ENCODE data around the gene SHKBP1.
"Not testable (repeated sequence)": the region's sequence is repeated elsewhere in the genome, so short reads cannot be mapped to it uniquely, and the experiment has no call there.

Gene SHKBP1

DNA sequence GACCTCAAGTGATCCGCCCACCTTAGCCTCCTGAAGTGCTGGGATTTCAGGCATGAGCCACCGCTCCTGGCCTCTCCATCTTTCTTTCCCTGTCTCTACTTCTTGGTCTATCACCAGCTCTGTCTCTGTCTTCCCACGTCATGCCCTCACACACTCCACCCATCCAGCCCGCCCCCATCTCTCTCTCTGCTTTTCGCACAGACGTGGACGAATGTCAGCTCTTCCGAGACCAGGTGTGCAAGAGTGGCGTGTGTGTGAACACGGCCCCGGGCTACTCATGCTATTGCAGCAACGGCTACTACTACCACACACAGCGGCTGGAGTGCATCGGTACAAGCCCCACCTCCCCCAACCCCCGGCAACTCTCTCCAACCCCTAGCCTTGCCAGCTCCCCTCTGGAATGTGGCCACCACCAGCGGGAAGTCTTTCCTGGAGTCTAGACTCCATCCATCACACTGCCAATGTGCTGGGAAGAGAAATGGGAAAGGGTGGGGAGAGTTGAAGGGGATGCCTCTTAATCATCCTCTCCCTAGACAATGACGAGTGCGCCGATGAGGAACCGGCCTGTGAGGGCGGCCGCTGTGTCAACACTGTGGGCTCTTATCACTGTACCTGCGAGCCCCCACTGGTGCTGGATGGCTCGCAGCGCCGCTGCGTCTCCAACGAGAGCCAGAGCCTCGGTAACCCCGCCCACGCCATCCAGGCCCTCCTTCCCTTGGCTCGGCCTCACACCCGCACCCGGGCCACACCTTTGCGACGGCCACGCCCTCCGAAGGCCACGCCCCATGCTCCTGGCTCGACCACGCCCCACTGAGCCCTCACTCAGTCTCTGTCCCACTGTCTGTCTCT, 47.0 kb downstream of the SHKBP1 start:
- no peak overlapping the region for H3K9ac ChIP-seq (ENCODE audit: low read length)
- H3K27me3 ChIP-seq (replicated peaks; ENCODE audit: control insufficient read depth, insufficient read depth, low read length): no peaks in the 10 kb centered on the region
- H3K4me1 ChIP-seq (ENCODE audit: control insufficient read depth, insufficient read depth, low read length): no peaks in the 10 kb centered on the region
- no peaks in the 10 kb centered on the region for H3K9me3 ChIP-seq (ENCODE audit: control insufficient read depth, low read length)
- no peak overlapping the region for H3K4me3 ChIP-seq (ENCODE audit: low read length)
- DNase-seq (ENCODE audit: low read depth): no peak
- H3K36me3 ChIP-seq (ENCODE audit: control insufficient read depth, insufficient read depth, low read length, severe bottlenecking): peaks cover 7% of the 10 kb centered on the region

- not testable (repeated sequence) for H3K4me3 ChIP-seq (ENCODE audit: low read length); H3K9ac ChIP-seq (ENCODE audit: low read length); H3K9me3 ChIP-seq (ENCODE audit: control insufficient read depth, low read length); H3K4me1 ChIP-seq (ENCODE audit: control insufficient read depth, insufficient read depth, low read length); DNase-seq (ENCODE audit: low read depth); H3K27me3 ChIP-seq (replicated peaks; ENCODE audit: control insufficient read depth, insufficient read depth, low read length); H3K36me3 ChIP-seq (ENCODE audit: control insufficient read depth, insufficient read depth, low read length, severe bottlenecking)
Measured at GRCh38 chr19:40624369-40625153, 47.9 kb downstream of the SHKBP1 start.

DNA sequence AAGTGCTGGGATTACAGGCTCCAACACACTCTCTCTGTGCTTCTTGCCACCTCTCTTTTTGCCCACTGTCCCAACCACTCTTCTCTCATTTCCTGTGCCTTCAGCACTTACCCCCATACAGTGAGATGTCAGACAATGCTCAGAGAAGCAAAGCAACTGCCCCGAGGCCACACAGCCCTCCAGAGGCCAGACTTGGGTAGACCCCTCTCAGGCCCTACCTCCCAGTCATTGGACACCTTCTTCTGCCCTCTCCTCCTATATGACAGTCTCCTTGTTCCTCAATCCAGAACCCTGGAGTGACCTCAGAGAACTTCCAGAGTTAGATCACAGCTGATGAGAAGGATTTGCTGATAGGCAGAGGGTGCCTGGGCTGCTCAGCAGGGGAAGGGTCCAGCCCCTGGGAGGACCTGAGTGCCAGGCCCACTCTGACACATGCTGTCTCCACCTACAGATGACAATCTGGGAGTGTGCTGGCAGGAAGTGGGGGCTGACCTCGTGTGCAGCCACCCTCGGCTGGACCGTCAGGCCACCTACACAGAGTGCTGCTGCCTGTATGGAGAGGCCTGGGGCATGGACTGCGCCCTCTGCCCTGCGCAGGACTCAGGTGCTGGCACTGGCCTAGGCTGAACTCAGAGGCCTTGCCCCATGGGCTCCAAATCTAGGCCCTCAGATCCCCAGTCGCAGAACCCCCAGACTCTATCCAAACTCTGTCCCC, 48.9 kb downstream of the SHKBP1 start:
- Histone ChIP-seq H3K36me3 (ENCODE audit: control insufficient read depth, insufficient read depth, low read length, severe bottlenecking) (no peaks in the 10 kb centered on the region), H3K9ac (ENCODE audit: low read length) (no peak overlapping the region), H3K4me3 (ENCODE audit: low read length) (no peak overlapping the region), H3K9me3 (ENCODE audit: control insufficient read depth, low read length) (no peaks in the 10 kb centered on the region), H3K4me1 (ENCODE audit: control insufficient read depth, insufficient read depth, low read length) (no peaks in the 10 kb centered on the region), H3K27me3 (replicated peaks; ENCODE audit: control insufficient read depth, insufficient read depth, low read length) (no peaks in the 10 kb centered on the region)
- DNase-seq (ENCODE audit: low read depth): no peak

DNA sequence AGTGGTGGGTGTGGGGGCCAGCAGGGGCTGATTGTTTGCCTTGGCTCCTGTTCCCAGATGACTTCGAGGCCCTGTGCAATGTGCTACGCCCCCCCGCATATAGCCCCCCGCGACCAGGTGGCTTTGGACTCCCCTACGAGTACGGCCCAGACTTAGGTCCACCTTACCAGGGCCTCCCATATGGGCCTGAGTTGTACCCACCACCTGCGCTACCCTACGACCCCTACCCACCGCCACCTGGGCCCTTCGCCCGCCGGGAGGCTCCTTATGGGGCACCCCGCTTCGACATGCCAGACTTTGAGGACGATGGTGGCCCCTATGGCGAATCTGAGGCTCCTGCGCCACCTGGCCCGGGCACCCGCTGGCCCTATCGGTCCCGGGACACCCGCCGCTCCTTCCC, 50.2 kb downstream of the SHKBP1 start:
- Histone ChIP-seq H3K36me3 (ENCODE audit: control insufficient read depth, insufficient read depth, low read length, severe bottlenecking) (no peaks in the 10 kb centered on the region), H3K27me3 (replicated peaks; ENCODE audit: control insufficient read depth, insufficient read depth, low read length) (no peaks in the 10 kb centered on the region), H3K4me1 (ENCODE audit: control insufficient read depth, insufficient read depth, low read length) (no peaks in the 10 kb centered on the region), H3K4me3 (ENCODE audit: low read length) (no peak overlapping the region), H3K9ac (ENCODE audit: low read length) (no peak overlapping the region), H3K9me3 (ENCODE audit: control insufficient read depth, low read length) (no peaks in the 10 kb centered on the region)
- DNase-seq (ENCODE audit: low read depth): no peak

DNA sequence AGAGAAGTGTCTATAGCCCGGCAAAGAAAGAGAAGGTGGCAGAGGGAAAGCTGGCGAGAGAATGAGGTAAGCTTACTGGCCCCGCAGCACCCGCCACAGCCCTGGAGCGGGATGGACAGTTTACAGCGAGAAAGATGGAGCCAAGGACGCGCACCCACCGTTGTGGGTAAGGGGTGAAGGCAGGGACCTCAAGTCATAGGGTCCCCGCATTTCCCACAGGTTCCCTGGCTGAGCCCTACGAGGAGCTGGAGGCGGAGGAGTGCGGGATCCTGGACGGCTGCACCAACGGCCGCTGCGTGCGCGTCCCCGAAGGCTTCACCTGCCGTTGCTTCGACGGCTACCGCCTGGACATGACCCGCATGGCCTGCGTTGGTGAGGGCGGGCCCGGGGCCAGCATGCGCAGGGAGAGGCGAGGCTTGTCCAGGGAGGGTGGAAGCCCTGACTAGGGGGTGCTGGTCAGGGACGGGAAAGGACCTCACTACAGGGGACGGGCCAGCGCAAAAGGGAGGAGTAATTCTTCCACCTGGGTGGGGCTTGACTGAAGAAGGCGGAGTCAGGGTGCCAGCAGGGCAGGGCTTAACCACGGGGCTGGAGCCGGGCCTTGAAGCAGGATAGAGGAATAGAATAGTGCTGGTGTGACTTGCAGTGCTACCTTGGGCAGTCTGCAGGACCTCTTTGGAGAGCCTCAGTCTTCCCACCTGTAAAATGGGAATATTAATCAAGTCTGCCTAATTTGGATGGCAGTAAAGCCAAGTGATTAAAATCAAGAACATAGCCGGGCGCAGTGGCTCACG, 51.0 kb downstream of the SHKBP1 start:
- no peak for DNase-seq (ENCODE audit: low read depth)
- H3K4me1 ChIP-seq (ENCODE audit: control insufficient read depth, insufficient read depth, low read length): no peaks in the 10 kb centered on the region
- no peaks in the 10 kb centered on the region for H3K36me3 ChIP-seq (ENCODE audit: control insufficient read depth, insufficient read depth, low read length, severe bottlenecking)

GRCh38 chr19:40629346-40629745, 52.7 kb downstream of the SHKBP1 start:
- Histone ChIP-seq H3K9ac (ENCODE audit: low read length) (no peak overlapping the region), H3K4me3 (ENCODE audit: low read length) (no peak overlapping the region), H3K9me3 (ENCODE audit: control insufficient read depth, low read length) (no peaks in the 10 kb centered on the region), H3K27me3 (replicated peaks; ENCODE audit: control insufficient read depth, insufficient read depth, low read length) (no peaks in the 10 kb centered on the region), H3K36me3 (ENCODE audit: control insufficient read depth, insufficient read depth, low read length, severe bottlenecking) (no peaks in the 10 kb centered on the region), H3K4me1 (ENCODE audit: control insufficient read depth, insufficient read depth, low read length) (peaks cover 5% of the 10 kb centered on the region)
- no peak for DNase-seq (ENCODE audit: low read depth)

More for the DNA sequence above, 51.0 kb downstream of the SHKBP1 start:
- Histone ChIP-seq H3K27me3 (replicated peaks; ENCODE audit: control insufficient read depth, insufficient read depth, low read length) (no peaks in the 10 kb centered on the region), H3K9ac (ENCODE audit: low read length) (no peak overlapping the region), H3K9me3 (ENCODE audit: control insufficient read depth, low read length) (no peaks in the 10 kb centered on the region), H3K4me3 (ENCODE audit: low read length) (no peak overlapping the region)

- no peak for DNase-seq (ENCODE audit: low read depth)
- Histone ChIP-seq H3K9ac (ENCODE audit: low read length) (no peak overlapping the region), H3K9me3 (ENCODE audit: control insufficient read depth, low read length) (no peaks in the 10 kb centered on the region), H3K27me3 (replicated peaks; ENCODE audit: control insufficient read depth, insufficient read depth, low read length) (peaks cover 7% of the 10 kb centered on the region), H3K36me3 (ENCODE audit: control insufficient read depth, insufficient read depth, low read length, severe bottlenecking) (no peaks in the 10 kb centered on the region), H3K4me3 (ENCODE audit: low read length) (no peak overlapping the region), H3K4me1 (ENCODE audit: control insufficient read depth, insufficient read depth, low read length) (peaks cover 5% of the 10 kb centered on the region)
Measured at GRCh38 chr19:40630571-40631160, 54.0 kb downstream of the SHKBP1 start.

- Histone ChIP-seq H3K9me3 (ENCODE audit: control insufficient read depth, low read length) (no peaks in the 10 kb centered on the region), H3K9ac (ENCODE audit: low read length) (no peak overlapping the region), H3K4me1 (ENCODE audit: control insufficient read depth, insufficient read depth, low read length) (peaks cover 5% of the 10 kb centered on the region), H3K36me3 (ENCODE audit: control insufficient read depth, insufficient read depth, low read length, severe bottlenecking) (no peaks in the 10 kb centered on the region), H3K4me3 (ENCODE audit: low read length) (no peak overlapping the region), H3K27me3 (replicated peaks; ENCODE audit: control insufficient read depth, insufficient read depth, low read length) (peaks cover 7% of the 10 kb centered on the region)
- no peak for DNase-seq (ENCODE audit: low read depth)
Measured at GRCh38 chr19:40632311-40633036, 55.8 kb downstream of the SHKBP1 start.

DNA sequence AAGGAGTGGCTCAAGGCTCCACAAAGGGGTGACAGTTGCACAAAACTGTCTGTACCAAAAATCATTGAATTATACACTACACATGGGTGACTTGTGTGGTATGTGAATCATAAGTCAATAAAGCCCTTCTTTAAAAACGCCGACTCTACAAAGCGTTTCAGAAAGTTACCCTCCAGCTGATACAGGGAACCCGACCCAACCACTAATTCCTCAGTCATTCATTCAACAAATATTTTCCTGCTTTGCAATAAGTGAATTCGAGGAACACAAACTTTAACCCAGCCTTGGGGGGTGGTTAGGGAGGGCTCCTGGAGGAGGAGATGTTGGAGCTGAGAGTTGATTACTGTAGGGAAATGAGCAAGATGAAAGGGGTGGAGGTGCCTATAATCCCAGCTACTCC, 56.5 kb downstream of the SHKBP1 start:
- Histone ChIP-seq H3K27me3 (replicated peaks; ENCODE audit: control insufficient read depth, insufficient read depth, low read length) (peaks cover 7% of the 10 kb centered on the region), H3K9me3 (ENCODE audit: control insufficient read depth, low read length) (no peaks in the 10 kb centered on the region), H3K4me1 (ENCODE audit: control insufficient read depth, insufficient read depth, low read length) (peaks cover 5% of the 10 kb centered on the region), H3K9ac (ENCODE audit: low read length) (no peak overlapping the region), H3K4me3 (ENCODE audit: low read length) (no peak overlapping the region), H3K36me3 (ENCODE audit: control insufficient read depth, insufficient read depth, low read length, severe bottlenecking) (no peaks in the 10 kb centered on the region)
- peak; percentile 50 for DNase-seq (ENCODE audit: low read depth)

DNA sequence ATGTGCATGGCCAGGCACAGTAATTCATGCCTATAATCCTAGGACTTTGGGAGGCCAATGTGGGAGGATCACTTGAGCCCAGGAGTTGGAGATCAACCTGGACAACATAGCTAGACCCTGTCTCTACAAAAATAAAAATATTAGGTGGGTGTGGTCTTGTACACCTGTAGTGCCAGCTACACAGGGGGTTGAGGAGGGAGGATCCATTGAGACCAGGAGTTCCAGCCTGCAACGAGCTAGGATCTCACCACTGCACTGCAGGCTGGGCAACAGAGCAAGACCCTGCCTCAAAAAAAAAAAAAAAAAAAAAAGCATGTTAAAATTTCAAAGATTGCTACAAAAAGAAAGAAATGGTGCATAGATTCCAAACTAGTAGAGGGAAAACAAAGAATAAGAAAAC, 61.7 kb downstream of the SHKBP1 start:
- Histone ChIP-seq H3K4me1 (ENCODE audit: control insufficient read depth, insufficient read depth, low read length) (peaks cover 20% of the 10 kb centered on the region), H3K4me3 (ENCODE audit: low read length) (no peak overlapping the region), H3K27me3 (replicated peaks; ENCODE audit: control insufficient read depth, insufficient read depth, low read length) (peaks cover 7% of the 10 kb centered on the region), H3K9me3 (ENCODE audit: control insufficient read depth, low read length) (no peaks in the 10 kb centered on the region), H3K36me3 (ENCODE audit: control insufficient read depth, insufficient read depth, low read length, severe bottlenecking) (no peaks in the 10 kb centered on the region), H3K9ac (ENCODE audit: low read length) (no peak overlapping the region)
- DNase-seq (ENCODE audit: low read depth): no peak
